Epithelial cell of prostate (primary cell): ENCODE measurements around the gene VEGFA.
A peak's percentile ranks its signal among the peaks of the same experiment; 100 is the strongest.

ENCODE experiments used
- DNase-seq: peaks from one replicate; pipeline ENCODE4 v3.0.0-alpha.2; 2011; ENCODE audit warnings: low read depth, low spot score
- H3K27ac ChIP-seq: fragments of 450-650 bp; 2 replicates; pipeline ENCODE4 v1.5.1; 2017; ENCODE audit warnings: mild to moderate bottlenecking

VEGFA gene

DNA sequence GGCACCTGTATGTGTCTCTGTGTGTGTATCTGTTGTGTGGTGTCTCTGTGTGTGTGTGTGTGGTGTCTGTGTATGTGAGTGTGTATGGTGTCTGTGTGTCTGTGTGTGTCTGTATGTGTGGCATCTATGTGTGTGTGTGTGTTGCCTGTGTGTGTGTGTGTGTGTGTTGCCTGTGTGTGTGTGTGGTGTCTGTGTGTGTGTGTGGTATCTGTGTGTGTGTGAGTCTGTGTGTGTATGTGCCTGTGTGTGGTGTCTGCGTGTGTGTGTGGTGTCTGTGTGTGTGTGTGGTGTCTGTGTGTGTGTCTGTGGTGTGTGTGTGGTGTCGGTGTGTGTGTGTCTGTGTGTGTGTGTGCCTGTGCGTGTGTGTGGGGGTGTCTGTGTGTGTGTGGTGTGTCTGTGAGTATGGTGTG is 31.7 kb upstream of the VEGFA start:
- peak overlapping the region; percentile 97 for H3K27ac ChIP-seq
- no peak for DNase-seq

DNA sequence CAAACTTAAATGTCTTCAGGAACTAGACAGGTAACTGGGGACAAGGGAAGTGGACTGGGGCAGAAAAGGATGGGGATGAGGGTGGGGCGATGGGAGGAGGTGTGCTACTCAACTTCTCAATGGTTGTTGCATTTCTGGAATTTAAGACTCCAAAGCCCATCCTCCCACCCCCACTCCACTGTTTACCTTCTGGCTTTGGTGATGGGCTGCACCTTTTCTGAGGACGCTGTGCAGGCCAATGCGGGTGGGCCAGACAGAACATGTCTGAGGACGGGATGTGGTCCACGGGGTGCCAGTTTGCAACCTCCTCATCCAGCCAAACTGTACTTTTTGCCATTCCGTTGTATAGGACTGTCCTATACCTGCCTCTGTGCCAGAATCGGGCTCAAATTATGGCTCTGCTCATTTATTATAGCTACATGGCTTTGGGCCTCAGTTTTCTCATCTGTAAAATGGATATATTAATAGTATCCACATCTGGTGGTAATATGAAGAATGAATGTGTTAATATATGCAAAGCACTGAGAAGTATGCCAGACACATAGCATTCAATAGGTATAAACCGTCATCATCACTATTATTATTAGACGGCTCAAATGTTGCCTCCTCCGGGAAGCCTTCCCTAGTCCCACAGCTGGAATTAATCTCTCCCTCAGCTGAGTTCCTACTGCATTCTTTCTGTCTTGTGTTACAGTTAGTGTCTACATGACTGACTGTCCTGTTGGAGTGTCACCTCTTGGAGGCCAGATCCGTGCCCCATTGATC is 31.0 kb upstream of the VEGFA start:
- no peak for DNase-seq
- H3K27ac ChIP-seq = peak overlapping the region; percentile 97

DNA sequence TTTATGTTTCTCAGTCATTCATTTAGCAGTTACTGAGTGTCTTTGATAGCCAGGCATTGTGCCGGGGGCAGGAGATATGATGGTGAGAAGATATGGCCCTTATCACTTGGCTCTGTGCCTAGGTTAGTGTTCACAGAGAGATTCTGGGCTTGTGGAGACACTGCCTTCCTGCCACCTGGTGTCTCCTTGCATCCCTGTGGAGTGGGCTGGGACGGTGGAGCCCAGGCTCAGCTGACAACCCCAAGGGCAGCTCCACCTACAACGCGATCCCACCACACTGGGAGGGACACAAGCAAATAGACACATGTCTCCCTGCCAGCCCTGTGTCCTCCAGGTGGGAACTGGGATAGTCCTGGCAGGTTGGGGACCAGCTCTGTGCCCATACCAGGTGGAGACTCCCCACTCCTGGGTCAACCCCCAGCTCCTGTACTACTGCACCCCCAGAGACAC is 30.3 kb upstream of the VEGFA start:
- DNase-seq = no peak
- H3K27ac ChIP-seq = peak overlapping the region; percentile 97

DNA sequence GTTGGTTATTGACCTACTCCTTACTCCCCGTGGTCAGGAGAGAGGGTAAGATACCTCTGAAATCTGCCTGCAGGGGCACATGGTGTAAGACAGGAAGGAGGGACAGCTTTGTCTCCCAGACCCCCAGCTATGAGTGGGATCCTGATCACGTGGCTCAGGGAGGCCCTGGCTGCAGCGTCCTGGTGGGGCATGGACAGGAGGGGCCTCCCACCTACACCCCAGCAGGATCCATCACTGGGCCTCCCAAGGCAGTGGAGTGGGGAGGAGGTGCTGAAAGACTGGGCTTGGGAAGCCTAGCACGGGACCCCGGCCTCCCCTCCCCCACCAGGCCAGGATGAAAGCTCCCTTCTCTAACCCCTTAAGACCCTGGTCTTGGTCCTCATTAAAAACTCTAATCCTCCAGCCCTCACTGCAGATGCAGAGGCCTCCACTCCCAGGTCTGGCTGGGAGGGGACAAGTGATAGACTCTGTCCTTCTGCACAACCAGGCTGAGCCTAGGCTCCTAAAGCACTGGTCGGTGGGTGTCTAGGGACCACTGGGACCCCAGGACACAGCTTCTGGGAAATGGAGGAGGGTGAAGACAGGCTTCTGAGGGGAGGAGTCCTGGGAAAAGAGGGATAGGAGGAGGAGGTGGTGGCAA is 29.6 kb upstream of the VEGFA start:
- no peak for DNase-seq
- H3K27ac ChIP-seq = peak overlapping the region; percentile 97

DNA sequence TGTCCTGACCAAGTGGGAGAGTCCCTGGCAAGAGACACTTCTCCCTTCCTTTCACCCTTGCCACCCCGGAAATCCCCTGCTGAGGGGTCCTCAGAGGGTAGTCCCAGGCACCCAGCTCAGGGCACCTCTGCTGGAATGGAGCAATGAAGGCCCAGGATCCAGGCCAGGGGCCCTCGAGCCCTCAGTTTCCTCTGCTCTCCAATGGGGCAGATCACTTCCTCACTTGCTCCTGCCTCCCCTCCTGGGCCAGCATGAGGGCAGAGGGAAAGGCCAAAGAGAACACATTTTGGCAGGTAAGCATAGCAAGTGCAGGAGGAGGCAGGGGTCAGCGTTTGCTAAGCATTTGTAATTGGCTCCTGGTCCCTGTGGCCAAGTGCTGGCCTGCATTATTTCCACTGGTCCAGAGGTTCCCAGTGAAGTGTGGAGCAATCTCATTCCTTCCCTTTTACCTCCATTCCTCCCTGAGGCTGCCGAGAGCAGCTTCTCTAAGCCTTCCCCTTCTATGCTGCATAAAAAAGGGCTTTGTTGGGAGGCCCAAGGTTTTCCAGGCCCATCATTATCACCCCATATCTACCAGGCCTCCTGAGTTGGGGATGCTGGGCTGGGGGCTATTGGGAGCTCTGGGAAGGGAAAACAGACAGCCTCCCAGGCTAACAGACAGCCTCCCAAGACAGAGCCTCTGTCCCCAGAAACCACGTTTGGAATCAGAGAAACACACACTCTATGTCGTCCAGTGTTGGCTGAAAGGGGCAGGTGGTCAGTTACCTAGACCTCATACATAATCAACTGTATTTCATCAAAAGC is 28.8 kb upstream of the VEGFA start:
- H3K27ac ChIP-seq = peak overlapping the region; percentile 97
- no peak for DNase-seq

DNA sequence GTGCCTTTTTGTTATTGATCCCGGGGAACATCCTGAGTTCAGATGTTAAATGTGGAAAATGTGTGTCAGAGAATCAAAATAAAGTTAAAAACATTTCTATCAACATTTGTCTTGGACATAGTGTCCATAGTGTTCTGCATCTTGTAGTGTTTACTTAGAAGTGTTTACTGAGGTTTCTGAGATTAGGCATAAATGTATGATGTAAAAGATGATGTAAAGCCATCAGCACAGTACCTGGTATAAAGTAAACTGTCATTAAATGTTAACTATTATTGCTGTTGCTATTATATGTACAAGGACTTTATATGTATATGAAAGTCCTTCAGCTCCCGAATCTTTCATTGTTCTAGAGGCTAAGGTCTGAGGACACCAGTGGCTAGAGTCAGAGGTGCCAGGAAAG is 28.2 kb upstream of the VEGFA start:
- peak overlapping the region; percentile 97 for H3K27ac ChIP-seq
- DNase-seq = no peak

DNA sequence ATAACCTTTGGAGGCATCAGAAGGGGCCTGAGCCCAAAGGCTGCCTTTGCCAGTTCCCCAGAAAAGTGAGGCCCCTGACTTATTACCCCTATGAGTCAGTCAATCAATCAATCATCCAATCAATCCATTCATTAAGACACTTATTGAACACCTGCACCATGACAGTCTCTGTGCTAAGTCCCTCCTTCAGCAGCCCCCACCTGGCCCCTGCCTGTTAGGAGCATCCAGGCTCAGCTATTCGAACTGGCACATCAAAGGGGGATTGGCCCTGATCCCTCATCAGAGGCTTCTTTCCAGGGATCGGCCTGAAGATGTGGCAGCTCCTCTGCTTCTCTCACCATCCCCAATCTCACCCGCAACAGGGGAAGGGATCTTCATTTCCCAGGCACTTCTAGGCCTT is 27.7 kb upstream of the VEGFA start:
- peak overlapping the region; percentile 97 for H3K27ac ChIP-seq
- no peak for DNase-seq

DNA sequence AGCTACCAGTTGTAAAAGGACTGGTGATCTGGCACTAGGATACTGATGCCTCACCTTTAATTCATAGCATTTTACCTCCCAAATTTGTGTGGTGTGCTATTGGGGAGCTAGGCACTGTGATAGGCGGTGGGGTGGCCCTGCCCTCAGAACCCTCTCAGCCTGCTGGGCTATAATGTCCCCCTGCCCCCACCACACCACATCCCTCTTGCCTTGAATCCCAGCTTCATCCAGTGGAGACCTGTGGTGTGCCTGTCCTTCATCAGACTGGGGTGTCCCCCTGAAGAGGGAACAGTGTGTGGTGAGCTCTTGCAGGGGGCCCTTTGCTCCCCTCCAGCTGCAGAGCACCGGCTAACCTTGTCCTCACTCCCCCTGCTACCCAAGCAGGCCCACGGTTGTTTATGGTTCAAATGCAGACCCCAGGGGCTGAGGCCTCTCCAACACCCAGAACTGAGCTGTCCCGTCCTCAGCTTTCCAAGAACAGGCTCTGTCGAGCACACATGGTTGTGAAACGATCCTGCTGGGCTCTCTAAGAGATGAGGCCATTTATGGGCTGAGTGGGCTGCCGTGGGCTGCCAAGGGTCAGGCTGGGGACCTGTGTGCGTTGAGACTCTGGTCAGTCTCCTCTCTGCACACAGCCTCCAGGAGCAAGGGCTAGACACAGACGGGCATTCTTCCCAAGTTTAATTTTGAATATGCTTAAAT is 26.9 kb upstream of the VEGFA start:
- DNase-seq = no peak
- H3K27ac ChIP-seq = no peak overlapping the region

DNA sequence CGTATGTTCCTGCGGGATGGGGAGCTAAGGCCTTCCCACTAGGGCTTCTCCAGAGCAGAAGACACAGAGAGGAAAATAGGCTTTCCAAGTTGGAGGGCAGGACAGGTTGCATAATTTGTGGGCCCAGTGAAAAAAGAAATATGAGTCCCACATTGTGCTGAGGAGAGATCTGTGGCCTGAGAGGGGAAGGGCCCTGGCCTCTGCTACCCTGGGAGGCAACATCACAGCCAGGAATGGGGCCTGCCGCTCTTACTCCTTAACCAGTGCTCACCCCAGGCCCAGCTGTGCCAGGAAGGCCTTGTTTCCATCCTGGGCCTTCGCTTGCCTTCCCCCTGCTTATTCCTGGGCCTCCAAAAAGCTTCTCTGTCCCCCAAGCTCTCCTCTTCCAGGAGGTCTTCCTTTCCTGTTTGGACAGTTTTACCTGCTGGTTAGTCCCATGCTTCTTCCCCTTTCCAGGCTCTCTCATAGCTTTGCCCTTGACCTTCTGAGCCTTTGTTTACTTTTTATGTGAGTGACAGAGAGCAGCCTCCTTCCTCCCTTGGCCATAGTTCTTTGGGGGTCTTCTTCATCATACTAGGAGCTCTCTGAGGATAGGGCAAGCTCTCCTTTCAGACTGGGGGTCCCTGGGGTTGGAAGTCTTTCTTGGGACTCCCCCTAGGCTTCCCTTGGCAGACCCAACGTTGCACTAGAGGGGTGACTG is 26.2 kb upstream of the VEGFA start:
- DNase-seq = no peak
- no peak overlapping the region for H3K27ac ChIP-seq

DNA sequence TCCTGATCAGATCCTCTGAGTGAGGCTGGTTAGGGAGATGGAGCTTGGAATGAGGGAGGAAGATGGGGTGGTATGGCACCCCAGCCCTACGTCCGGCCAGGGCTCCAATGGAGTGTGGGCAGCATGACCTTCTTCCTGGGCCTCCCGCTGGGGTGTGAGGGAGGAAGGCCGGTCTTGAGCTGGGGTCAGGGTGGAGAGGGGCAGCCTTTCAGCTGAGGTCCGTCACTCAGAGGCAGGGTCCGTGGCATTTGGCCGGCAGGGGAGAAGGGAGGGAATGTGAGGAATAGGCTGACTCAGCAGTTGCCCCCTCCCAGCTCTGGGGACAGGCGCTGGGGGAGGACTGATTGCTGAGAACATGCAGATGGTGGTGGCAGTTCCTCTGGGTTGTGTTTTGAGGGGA is 25.5 kb upstream of the VEGFA start:
- no peak for DNase-seq

DNA sequence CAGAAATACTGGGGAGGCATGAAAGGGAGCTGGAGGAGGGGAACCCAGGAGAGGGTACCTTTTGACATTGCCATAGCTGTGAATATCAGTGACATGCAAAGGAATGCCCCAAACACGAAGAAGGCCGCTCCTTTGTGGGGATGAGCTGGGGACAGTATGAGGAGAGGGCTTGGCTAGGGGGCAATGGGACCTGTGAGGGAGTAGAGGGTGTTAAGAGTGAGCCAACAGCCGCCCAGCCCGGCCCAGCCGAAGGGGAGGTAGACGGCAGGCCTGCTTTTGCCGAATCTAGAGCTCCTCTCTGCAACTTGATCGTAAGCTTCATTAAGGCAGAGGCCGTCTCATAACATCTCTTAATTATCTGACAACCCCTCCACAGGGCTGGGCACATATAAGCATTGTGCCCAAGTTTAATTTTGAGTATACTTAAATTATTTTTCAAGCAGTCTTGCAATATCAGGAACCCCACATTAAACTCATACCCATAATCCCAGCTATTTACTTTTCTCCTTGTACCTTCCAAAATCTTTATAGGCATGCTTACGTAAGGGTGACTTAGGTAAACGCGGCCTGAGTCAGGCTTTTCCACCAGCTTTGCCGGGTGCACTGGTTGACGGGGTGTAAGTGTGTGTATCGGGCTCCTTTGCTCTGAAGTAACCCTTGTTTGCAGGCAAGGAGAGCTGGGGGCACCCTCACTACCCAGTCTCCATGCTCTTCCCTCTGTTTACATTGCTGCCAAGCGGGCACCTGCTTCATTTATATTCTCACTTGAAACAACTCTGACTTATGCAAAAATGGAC is 24.9 kb upstream of the VEGFA start:
- H3K27ac ChIP-seq = no peak overlapping the region
- DNase-seq = peak; percentile 20

More for the DNA sequence above, 25.5 kb upstream of the VEGFA start:
- no peak overlapping the region for H3K27ac ChIP-seq

DNA sequence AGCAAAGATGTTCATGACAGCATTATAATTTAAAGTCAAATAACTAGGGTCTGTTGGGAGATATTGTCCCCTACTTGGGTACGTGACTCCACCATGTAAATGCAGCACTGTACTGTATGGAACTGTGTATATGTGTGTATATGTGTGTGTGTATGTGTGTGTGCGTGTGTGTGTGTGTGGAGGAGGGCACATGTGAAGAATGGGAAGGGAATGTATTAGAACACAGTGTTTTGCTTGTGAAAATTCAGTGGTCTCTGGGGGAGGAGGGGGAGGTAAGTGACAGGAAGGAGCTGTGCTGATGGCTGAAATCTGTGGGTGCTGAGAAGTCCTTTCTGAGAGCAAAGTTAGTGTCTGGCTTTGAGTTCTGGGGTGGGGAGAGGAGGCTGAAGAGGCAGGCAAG is 23.9 kb upstream of the VEGFA start:
- DNase-seq = no peak
- H3K27ac ChIP-seq = no peak overlapping the region

DNA sequence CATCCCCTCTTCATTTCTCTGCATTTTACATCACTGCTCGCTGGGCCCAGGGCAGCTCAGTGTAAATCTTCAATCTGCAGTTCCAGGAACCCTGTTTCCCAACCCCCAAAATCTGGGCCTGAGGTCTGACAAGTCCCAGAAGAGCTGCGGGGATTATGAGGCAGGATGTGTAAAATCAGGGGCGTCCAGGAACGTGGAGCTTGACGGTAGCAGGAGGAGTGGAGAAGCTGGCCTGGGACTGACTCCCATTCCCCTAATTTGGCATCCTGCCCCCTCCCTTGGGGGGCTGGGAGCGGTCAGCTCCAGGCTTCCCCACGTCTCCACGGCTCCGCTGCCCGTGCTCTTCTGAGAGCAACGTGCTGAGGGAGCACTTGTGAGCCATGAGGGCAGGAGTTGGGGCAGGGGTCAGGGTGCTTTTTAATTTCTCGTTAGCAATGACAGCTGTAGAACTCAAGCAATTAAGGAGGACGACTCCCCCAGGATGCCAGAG is 23.4 kb upstream of the VEGFA start:
- no peak overlapping the region for H3K27ac ChIP-seq
- DNase-seq = no peak

DNA sequence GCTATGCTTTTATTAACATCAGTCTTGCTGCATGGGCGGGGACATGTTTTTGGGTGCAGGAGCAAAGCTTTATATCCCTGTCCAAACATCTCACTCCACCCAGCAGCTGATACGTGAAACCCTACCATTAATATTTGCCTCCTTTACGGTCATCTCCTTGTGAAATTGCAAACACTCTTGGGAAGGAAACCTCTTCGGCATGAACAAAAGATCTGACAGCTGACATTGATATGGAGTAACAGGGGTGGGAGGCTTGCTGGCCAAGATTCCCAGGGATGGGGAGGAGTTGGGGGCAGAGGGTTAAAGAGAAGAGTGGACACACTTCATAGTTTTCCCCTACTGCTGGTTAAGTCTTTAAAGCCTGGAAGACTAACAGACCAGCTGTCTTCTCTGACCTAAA is 22.2 kb upstream of the VEGFA start:
- DNase-seq = no peak
- no peak overlapping the region for H3K27ac ChIP-seq

DNA sequence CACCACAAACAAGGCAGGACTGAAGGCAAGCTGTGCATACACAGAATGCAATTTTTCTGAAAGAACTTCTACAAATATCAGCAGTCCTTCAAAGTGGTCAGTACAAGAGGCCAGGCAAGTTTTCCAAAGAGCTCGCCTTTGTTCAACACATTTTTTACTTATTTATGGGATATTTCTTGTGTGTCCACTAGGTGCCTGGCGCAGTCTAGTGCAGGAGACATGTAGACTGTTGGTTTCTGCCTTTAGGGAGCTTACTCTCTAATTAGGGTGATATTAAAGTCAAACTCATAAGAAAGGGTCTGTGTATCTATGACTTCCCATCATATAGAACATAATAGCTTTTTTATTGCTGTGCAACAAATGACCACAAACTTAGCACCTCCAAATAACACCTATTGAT is 21.2 kb upstream of the VEGFA start:
- DNase-seq = no peak
- no peak overlapping the region for H3K27ac ChIP-seq

DNA sequence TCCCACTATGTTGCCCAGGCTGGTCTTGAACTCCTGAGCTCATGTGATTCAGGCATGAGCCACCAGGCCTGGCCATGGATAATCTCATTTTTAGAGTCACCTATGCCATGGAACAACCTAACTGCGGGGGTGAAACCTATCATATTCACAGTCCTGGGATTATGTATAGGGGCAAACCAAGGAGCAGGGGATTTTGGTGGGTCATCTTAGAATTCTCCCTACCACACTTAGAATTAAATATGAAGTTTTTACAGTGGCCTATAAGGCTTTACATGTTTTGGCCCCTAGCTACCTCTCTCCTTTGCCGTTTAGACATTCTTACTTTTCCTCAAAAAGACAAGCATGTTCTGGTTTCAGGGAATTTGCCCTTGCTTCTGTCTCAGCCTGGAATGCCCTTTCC is 20.6 kb upstream of the VEGFA start:
- H3K27ac ChIP-seq = no peak overlapping the region
- DNase-seq = no peak

DNA sequence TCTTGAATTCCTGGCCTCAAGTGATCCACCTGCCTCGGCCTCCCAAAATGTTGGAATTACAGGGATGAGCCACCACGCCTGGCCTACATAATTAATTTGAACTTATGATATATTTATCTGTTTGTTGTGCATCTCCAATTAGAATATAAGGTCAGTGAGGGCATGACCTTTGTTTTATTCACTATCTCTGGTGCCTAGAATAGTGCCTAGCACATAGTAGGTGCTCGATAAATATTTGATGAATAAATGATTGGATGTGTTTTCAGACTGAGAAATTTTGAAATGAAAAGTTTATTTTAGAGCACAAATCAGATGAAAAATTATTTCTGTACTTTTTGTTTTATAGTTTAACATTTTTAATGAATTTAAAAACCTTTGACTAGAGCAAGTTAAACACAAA is 19.4 kb upstream of the VEGFA start:
- no peak for DNase-seq
- no peak overlapping the region for H3K27ac ChIP-seq

DNA sequence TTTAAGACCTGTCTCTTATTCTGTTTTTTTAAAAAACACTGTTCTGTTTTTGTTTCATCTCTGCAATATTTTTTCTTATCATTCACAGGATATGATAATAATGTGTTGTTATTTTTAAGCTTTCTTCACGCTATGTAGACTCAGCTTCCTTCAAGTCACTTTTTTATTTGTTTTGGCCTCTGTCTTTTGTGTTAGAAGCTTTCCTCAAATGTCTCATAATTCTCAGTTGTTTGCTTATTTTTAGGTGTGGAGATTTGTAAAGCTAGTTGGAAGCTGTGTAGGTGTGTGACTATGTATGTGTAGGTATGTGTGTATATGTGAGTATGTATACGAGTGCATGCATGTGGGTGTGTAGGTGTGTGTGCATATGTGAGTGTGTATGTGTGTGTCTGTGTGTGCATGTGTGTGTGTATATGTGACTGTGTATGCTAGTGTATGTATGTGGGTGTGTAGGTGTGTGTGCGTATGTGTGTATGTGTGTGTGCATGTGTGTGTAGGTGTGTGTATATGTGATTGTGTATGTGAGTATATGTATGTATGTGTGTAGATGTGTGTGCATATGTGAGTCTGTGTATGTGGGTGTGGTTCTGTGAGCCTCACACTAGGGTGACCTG is 16.3 kb upstream of the VEGFA start:
- no peak for DNase-seq

More for the DNA sequence above, 16.3 kb upstream of the VEGFA start:
- no peak overlapping the region for H3K27ac ChIP-seq
